ENCODE results near the gene PATJ. TPM values are rescaled to one million over a fixed set of nuclear protein-coding genes. Genes with fewer than 3 reads are reported as not detected.

The PATJ gene
- total RNA-seq, 1 experiment from 2014 or later = 47.3 TPM

GRCh38 chr1:61724506-61724812 is 17.8 kb upstream of the PATJ start:
- no peak overlapping the region for H3T11ph ChIP-seq (ENCODE audit: low read length)
- peaks cover 0 to 4% (median 4%) of the 10 kb centered on the region in 3 experiments; a peak in 2 of 7 replicates for H3K36me3 Mint-ChIP-seq (ENCODE audit: insufficient read depth in 1 of 3, low read depth in 3 of 3)
- WGBS (ENCODE audit: extremely low coverage, insufficient read length, low lambda C conversion rate) = no CpG with 5 or more reads among the region's 3 CpGs
- H2AK5ac ChIP-seq (ENCODE audit: insufficient read length, low read length) = no peak overlapping the region
- no peaks in the 10 kb centered on the region for H3K79me1 ChIP-seq (ENCODE audit: insufficient read depth, low read depth, low read length, poor library complexity, severe bottlenecking)
- no peak overlapping the region for H3K23ac ChIP-seq (ENCODE audit: insufficient read length, low read depth, low read length)
- H3K4ac ChIP-seq (ENCODE audit: low read depth, low read length) = no peak overlapping the region
- H3K18ac ChIP-seq (ENCODE audit: insufficient read length, low read depth, low read length) = no peak overlapping the region
- no peak overlapping the region for H2BK12ac ChIP-seq (ENCODE audit: insufficient read length, low read depth, low read length)
- H3K4me3 Mint-ChIP-seq = peak overlapping the region; percentile 94 to 95
- no peak for TF ChIP-seq CTCF (conservative IDR thresholded peaks at IDR 0.05)
- H3K27ac Mint-ChIP-seq = peak overlapping the region; percentile 95 to 99 (median 99)
- H3K27me3 ChIP-seq (ENCODE audit: insufficient read depth, low read length) = no peaks in the 10 kb centered on the region
- no peak overlapping the region for H4K91ac ChIP-seq (ENCODE audit: insufficient read length, low read depth, low read length)
- no peak overlapping the region for H4K8ac ChIP-seq (replicated peaks; ENCODE audit: insufficient read length, low read depth, low read length)
- H2BK5ac ChIP-seq (ENCODE audit: insufficient read length, low read length) = no peak overlapping the region
- H3K79me2 ChIP-seq (ENCODE audit: insufficient read depth, low read length) = peaks cover 5% of the 10 kb centered on the region; the same call in 1 of the 2 replicates
- no peak overlapping the region for H2BK20ac ChIP-seq (ENCODE audit: low read depth, low read length, poor library complexity, severe bottlenecking)
- H2AFZ ChIP-seq (ENCODE audit: low read length) = no peak overlapping the region
- peaks cover 7 to 17% of the 10 kb centered on the region in 2 experiments for H3K4me1 Mint-ChIP-seq
- H2BK15ac ChIP-seq (ENCODE audit: low read depth, low read length) = no peak overlapping the region
- H4K20me1 ChIP-seq (ENCODE audit: control insufficient read depth, insufficient read depth, insufficient read length) = no peaks in the 10 kb centered on the region
- H3K9me3 Mint-ChIP-seq = no peaks in the 10 kb centered on the region
- no peaks in the 10 kb centered on the region for H3K27me3 Mint-ChIP-seq (ENCODE audit: low read depth)
- H4K5ac ChIP-seq (ENCODE audit: insufficient read length, low read depth, low read length) = peak overlapping the region; percentile 25
- DNase-seq = no peak
- peak overlapping the region; percentile 95 for H3K4me2 ChIP-seq (ENCODE audit: insufficient read depth, insufficient read length, low read length)
- peak overlapping the region; percentile 92 for H3K9ac ChIP-seq (ENCODE audit: extremely low read depth, insufficient read length, low read length)
- peak overlapping the region; percentile 77; the same call in 1 of the 2 replicates for H3K14ac ChIP-seq (ENCODE audit: insufficient read depth, low read length)
- no peaks in the 10 kb centered on the region for H3K9me3 ChIP-seq (ENCODE audit: control insufficient read depth, low read depth, low read length)
- H3K4me1 ChIP-seq (ENCODE audit: insufficient read depth, low read length) = peaks cover under 1% of the 10 kb centered on the region; the same call in 1 of the 2 replicates
- H3K23me2 ChIP-seq (ENCODE audit: insufficient read length, low read depth, low read length, poor library complexity, severe bottlenecking) = peaks cover 6% of the 10 kb centered on the region
- peak overlapping the region; percentile 89 for H3K27ac ChIP-seq (ENCODE audit: insufficient read length, low read depth, low read length)
- H2BK120ac ChIP-seq (ENCODE audit: low read depth, low read length, poor library complexity, severe bottlenecking) = no peak overlapping the region
- H3K56ac ChIP-seq (ENCODE audit: insufficient read length, low read depth, low read length) = no peak overlapping the region

Data from H9 (cell line).